H4 (cell line): ENCODE measurements around the gene POU4F2. TPM values are rescaled to one million over a fixed set of nuclear protein-coding genes. Genes with fewer than 3 reads are reported as not detected.

Experiments
- DNase-seq: peaks from one replicate; pipeline ENCODE4 v3.0.0-alpha.2; 2015; ENCODE audit warnings: low spot score
- total RNA-seq: library from RNA; depleted of rRNA; stranded (reverse); fragments of >200 nt; shearing (Covaris generic); gene quantifications from 2 replicates; pipeline ENCODE4 v1.2.3, GENCODE V29; 2014; rRNA removed

POU4F2 gene, protein sequence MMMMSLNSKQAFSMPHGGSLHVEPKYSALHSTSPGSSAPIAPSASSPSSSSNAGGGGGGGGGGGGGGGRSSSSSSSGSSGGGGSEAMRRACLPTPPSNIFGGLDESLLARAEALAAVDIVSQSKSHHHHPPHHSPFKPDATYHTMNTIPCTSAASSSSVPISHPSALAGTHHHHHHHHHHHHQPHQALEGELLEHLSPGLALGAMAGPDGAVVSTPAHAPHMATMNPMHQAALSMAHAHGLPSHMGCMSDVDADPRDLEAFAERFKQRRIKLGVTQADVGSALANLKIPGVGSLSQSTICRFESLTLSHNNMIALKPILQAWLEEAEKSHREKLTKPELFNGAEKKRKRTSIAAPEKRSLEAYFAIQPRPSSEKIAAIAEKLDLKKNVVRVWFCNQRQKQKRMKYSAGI
- not detected in 2 replicates for total RNA-seq

DNA sequence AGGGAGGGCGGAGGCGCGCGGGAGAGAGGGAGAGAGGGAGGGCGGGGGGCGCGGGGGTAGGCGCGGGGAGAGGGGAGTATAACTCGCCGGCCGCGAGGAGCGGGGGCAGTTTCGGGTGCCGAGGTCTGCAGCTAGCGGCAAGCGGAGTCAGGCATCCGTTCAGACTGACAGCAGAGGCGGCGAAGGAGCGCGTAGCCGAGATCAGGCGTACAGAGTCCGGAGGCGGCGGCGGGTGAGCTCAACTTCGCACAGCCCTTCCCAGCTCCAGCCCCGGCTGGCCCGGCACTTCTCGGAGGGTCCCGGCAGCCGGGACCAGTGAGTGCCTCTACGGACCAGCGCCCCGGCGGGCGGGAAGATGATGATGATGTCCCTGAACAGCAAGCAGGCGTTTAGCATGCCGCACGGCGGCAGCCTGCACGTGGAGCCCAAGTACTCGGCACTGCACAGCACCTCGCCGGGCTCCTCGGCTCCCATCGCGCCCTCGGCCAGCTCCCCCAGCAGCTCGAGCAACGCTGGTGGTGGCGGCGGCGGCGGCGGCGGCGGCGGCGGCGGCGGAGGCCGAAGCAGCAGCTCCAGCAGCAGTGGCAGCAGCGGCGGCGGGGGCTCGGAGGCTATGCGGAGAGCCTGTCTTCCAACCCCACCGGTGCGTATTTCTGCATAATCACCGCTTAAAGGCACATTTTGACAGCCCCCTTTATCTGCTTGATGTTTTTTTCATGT lies at the start of gene POU4F2:
Gene POU4F2, plus strand, starts transcription at position 108 of the 720 bp plus-strand sequence. Its CDS starts 248 bp downstream, at position 356.
- no peak for DNase-seq

DNA sequence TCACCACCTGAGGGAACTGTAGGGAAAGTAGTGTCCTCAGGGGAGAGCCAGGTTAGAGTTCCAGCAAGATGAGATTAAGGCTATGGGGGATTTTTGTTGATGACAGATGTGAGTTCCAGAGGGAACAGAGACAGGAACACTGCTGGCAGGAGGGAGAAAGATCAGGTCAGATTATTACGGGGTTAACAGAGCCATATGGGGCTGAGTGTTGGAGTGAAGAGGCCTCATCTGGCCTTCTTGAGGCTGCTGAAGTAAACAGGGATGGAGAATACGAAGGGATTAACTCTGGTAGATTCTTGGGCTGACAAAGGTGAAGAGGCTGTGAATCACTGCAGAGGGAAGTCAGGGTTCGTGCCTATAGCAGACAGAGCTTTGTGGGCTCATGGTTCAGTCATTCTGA lies 47.9 kb upstream of the POU4F2 start:
- no peak for DNase-seq

DNA sequence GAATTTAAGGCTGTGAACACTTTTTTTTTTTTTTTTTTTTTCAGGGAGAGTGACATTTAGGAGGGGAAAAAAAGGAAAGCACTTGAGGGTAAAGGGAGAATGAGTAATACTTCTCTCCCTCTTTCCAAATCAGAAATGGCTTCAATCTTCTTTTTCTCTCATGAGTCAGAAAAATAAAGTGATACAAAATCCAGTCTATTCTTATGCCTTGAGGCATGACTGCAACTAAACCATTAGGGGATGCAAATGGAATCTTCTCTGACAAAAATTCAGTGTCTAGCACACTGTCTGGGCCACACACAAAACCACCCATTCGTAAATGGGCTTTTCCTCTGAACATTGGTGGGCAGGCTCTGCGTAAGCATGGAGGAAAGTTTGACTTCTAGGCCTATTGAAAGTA lies 46.7 kb upstream of the POU4F2 start:
- DNase-seq, result no peak

DNA sequence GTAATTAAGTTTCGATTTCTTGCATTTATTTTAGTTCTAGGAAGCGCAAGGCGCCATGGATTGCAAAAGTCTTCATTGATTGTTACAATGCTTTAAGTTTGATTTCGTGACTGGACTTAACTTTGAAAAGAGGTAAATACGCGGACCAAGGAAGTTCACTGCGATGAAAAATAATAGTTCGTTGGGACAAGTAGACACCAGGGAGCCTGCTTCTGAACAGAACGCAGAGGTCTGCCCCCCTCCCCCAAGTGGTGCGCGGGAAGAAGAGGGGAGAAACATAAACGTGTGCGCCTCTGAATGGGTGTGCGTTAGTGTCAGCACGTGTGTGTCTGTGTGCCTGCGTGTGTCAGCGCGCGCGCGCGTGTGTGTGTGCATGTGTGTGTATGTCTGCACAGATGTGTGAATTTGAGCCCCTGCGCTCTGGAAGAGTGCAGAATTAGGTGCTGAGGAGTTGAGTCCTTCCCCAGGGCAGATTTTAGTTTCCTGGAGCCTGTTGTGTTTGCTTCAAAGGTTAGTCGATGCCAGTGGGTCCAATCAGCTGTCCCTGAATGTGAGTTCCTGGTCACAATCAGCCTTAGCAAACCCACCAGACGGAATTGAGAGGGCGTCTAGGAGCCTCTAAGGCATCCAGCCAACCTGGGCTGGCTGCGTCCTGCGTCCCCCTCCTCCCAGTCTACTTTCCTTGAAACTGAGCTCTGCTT lies 5.8 kb upstream of the POU4F2 start:
- no peak for DNase-seq

DNA sequence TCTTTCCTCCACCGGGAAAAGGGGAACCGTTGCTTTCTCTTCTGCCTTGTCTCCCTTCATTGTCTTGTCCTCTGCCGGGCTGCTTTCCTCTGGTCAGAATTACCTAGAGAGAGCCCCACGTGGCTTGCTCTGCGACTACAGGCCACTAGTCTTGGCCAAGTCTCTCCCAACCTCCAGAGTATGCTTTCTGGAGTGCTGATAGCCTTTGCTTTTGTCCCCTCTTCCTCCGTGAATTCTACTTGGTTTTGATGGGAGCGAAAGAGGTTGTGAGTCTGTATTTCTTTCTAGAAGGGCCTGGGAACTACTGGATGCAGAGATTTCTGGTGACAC lies 5.3 kb upstream of the POU4F2 start:
- DNase-seq, result no peak

DNA sequence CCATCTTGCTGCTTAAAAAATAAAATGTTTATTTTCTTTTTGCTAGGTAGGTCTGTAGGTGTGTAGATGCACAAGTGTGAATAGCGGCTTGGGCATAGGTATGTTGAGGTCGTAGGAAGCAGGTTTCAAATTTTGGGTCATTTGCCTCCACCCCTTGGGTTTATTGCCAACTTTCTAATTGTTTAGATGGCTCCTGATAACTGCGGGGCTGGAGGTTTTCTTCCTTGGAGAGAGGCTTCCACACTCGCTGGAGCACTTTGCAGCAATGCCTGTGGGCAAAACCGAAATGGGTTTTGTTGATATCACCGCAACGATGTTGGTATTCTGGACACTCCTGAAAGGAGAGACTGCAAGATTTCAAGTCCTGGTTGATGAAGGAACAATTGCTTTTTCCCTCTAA lies 3.9 kb upstream of the POU4F2 start:
- DNase-seq, result no peak

DNA sequence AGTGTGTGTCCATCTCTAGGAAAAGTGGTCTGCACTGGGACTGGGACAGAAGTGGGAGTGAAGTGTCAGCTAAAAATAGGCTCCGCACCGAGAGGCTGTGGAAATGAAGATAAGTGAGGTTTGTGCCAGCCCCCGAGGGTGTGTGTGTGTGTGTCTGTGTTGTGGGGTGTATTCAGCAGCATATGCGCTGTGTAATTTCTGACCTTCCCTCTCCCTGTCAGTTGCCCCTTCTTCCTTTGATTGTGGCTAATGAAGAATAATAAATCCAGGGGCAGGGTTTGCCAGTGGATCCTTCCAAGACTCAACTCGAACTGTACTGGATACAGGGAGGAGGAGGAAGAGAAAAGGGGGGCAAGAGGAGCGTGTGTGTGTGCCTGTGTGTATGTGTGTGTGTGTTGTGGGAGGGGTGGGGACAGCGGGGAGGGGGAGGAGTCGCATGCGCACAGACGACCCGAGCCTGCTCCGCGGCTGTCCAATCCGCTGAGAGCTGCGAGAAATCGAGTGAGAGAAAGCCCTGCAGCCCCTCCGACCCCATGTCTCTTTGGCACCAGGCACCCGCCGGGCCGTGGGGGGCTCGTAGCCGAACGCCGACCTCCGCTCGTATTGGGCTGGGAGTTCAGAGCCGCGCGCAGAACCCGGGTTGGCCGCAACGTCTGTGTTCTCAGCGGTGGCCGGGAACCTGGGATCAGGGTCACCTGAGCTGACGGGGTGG lies 916 bp upstream of the POU4F2 start:
- DNase-seq, result no peak

DNA sequence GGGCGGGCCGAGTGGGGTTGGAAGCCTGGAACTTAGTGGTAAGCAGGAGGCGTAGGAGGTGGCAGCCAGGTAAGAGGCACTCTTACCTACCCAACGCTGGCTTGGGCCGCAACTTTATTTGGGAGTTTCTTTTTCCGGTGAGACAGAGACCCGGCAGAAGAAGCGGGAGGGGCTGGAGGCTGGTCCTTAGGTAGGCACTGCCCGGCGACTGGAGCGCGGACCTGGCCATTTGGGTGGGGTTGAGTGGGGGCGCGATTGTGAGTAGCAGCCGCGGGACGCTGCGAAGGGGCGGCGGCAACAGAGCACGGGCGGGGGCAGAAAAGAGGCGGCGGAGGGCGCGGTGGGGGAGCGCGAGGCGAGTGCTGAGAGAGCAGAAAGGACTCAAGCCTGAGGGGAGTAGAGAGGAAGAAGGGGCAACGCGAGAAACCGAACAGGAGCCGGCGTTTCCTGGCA lies 334 bp upstream of the POU4F2 start:
- no peak for DNase-seq

DNA sequence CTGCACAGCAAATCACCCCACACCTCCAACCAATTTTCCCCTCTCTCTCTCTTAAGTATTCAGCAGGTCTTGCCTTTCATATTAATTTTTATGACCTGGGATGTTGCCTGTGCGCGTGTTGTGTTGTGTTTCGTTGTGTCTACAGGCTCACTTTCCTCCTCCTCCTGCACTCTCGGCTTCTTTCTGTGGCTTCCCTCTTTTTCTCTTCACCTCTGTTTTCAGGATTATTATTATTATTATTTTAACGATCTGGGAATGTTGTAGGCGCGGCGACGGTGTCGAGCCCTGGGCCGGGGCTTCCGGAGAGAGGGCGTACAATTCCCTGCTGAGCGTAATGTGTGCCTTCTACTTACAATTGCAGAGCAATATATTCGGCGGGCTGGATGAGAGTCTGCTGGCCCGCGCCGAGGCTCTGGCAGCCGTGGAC lies 826 bp downstream of the POU4F2 start:
- no peak for DNase-seq

DNA sequence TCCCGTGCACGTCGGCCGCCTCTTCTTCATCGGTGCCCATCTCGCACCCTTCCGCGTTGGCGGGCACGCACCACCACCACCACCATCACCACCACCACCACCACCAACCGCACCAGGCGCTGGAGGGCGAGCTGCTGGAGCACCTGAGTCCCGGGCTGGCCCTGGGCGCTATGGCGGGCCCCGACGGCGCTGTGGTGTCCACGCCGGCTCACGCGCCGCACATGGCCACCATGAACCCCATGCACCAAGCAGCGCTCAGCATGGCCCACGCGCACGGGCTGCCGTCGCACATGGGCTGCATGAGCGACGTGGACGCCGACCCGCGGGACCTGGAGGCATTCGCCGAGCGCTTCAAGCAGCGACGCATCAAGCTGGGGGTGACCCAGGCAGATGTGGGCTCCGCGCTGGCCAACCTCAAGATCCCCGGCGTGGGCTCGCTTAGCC lies 1.4 kb downstream of the POU4F2 start:
- no peak for DNase-seq

DNA sequence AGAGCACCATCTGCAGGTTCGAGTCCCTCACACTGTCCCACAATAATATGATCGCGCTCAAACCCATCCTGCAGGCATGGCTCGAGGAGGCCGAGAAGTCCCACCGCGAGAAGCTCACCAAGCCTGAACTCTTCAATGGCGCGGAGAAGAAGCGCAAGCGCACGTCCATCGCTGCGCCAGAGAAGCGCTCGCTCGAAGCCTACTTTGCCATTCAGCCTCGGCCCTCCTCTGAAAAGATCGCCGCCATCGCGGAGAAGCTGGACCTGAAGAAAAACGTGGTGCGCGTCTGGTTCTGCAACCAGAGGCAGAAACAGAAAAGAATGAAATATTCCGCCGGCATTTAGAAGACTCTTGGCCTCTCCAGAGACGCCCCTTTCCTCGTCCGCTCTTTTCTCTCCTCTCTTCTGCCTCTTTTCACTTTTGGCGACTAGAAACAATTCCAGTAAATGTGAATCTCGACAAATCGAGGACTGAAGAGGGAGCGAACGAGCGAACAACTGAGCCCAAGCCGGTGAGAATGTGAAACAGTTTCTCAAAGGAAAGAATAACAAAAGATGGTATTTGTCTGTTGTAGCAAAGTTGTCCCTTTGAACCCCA lies 1.9 kb downstream of the POU4F2 start:
- no peak for DNase-seq

DNA sequence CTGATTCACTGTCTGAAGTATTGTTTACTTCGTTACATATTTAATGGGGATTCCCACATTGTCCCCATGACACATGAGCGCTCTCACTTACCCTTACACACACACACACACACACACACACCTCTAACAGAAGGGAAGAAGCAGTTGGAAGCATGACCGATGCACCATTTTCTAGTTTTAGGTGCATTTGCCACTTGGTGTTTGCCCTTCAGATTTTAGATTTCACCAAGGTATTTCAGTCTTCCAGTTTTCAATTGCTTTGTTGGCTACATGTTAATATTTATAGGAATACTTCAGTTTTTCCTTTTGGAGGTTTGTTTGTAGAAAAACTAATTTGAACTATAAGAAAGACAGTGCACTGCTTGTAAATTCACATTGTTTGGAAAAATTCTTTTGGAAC lies 3.1 kb downstream of the POU4F2 start:
- DNase-seq, result no peak

DNA sequence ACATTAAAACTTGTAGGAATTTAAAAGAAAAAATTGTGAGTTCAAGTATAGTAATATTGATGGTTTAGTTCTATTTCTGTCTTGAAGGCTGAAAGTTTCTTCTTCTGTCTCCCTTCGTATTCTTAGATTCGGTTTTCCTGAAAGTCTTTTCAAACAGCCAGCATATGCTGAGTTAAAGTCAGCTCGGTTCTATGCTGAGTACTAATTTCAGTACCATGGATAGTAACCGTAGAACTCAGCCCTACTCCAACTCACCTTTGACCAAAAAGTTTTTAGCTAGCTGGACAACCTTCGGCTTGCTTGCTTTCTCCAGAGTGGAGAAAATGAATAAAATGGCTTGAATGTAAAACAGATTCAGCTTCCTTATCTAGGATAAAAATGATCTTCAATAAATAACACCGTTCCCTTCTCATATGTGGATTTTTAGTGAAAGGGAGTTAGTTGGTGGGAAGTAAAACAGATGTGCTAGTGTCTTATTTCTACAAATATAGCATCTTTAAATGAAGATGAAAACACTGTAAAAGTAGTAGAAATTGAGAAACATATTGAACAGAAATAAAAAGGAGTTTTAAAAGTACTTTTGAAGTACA lies 5.2 kb downstream of the POU4F2 start:
- peak; percentile 3 for DNase-seq

DNA sequence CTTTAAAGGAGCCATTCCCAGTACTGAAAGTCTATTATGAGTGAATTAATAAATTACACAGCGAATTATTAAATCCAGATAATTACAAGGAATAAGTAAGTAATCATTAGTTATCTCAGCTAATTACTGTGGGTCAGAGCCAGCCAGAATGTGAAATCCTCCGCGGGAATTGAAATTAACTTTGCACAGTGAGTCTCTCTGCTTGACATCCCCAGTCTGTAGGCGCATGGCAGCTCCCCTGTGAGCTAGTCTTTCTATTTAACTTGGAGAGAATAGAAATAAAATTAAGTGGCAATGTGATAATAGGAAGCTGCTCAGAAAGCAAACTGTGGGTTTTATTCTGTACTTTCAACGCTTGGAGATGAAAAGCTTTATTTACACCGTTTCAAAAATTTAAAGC lies 7.2 kb downstream of the POU4F2 start:
- DNase-seq, result no peak

DNA sequence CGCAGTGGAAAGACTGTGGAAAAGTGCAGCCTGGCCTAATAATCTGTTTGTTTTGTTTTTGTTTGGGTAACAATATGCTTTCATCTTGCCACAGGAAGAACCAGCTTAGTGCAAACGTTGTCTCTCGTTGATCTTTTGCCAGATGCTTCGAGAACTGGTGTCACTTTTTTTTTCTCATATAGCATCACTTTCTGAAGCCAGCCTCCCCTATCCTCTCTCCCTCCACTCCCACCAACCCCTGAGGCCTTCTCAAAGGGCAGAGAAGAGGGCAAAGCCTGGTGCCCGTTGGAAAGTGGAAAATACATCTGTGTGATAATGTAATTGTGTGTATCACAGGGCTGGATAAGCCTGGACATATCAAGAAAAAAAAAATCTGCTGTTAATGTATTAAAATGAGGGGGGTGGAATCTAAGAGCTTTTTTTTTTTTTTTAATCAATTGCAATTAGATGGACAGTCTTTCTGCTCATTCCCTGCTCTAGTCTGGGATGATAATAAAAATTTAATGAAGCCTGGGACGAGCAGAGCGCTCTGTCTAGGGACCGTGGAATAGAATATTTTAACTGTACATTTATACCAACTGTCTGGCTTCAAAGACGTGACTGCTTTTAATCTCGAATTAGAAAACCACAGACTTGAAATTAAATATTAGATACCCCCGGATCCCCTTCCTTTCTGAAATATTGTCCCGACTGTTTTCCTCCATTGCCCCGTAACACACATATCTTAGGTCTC lies 8.1 kb downstream of the POU4F2 start:
- DNase-seq, result no peak

DNA sequence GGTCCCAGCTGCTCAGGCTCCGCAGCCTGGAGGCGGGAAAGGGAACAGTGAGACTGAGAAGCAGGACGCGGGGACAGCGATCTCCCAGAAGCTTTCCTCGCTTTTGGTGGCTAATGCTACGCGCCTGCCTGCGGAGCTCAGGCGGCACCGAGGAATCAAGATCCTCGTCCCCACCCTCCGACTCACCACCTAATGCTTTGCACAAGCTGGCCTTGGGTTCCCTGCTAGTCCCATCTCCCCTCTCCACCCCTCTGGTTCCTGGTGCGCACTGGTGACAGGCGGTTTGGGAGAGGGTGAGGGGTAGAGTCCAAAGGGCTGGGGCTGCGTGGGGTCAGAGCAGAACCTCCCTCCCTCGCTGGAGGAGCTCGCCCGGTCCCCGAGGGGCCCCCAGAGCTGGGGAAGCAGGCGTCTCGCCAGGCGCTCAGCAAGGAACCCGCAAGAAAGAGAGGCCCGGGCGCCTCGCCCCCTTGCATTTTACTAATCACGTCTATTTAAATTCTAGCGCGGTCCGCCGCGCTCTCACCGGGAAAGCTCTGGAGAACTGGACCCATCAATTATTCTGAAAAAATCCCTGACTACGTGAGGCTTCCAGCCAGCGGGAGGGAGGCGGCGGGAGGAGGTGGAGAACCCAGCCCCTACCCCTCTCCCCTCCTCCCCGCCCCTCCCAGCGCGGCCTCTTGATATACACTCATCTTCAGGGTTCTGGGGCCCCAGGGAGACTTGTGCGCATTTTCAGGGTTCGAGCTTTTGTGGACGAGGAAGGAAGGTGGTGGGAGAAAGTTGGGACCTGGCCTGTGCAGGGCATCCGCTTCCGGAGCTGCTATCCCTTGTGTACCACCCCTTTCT lies 9.1 kb downstream of the POU4F2 start:
- no peak for DNase-seq

DNA sequence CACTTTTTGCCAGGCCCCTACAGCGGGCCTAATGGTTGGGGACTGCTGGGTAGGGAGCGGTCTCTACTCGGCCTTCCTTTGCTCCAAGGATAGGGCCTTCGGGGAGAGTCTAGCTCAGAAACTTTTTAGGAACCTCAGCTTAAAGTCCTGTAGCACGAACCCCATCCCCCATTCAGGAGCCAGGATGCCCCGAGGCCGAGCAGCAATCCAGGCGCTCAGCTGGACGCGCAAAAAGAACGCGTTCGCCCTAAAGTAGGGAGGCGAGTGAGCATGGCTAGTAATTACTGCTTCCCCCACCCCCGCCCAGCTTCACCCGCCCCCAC lies 9.7 kb downstream of the POU4F2 start:
- no peak for DNase-seq

DNA sequence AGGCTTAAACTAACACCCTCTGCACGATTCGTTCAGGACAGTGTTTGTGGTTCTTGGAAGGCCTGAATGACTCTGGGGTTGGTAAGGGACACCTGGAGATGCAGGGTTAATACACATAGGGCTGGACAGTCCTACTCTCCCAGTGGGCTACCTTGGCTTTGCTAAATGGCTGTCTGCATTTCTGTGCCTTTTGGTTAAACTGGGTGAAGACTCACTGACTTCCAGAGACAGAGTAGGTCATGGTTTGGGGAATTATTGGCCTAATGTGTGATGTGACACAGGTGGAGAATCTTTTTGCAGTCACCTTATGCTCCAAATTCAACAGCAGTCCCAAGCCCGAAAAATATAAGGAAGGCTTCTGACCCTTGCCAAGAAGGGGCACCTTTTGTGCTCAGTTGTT lies 10.5 kb downstream of the POU4F2 start:
- DNase-seq, result no peak

DNA sequence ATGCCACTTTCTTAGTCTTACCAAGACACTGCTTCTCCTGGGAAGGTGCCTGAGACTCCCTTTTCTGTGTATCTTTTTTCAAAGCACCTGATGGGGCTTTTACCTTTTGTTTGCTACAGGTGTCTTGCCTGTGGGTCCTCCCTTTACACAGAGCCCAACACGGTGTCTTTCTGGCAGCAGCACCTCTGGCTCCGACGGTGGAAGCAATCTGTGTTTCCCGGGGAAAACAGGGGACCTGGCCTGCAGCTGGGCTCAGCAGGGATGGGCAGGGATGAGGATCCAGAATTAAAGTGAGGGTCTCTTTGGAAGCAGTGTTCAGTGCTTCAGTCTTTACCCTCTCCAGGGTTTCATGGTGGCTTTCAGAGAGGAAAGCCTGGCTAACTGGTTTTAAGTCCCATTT lies 11.3 kb downstream of the POU4F2 start:
- DNase-seq, result no peak
